ENCODE measurements around the gene LHFPL6. TPM values are rescaled to one million over a fixed set of nuclear protein-coding genes. Genes with fewer than 3 reads are reported as not detected.

LHFPL6 gene
- total RNA-seq, 1 donor from 2014 or later: 24.1 TPM

DNA sequence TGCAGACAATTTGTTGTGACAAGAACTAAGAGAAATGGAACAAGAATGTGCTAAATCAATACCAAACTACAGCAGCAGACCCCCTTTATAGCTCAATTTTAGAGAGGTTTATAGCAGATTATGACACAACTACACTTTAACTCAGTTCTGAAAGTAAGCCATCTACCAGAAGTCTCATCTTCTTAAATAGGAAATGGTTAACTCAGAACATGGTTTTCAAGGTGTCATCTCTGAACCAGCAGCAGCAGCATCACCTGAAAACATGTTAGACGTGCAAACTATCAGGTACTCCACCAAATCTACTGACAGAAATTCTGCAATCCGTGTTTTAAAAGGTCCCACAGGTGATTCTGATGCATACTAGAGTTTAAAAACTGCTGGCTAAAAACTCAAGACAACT lies 6.8 kb downstream of the LHFPL6 start:
- no peak for DNase-seq (ENCODE audit: low read depth, low spot score)

DNA sequence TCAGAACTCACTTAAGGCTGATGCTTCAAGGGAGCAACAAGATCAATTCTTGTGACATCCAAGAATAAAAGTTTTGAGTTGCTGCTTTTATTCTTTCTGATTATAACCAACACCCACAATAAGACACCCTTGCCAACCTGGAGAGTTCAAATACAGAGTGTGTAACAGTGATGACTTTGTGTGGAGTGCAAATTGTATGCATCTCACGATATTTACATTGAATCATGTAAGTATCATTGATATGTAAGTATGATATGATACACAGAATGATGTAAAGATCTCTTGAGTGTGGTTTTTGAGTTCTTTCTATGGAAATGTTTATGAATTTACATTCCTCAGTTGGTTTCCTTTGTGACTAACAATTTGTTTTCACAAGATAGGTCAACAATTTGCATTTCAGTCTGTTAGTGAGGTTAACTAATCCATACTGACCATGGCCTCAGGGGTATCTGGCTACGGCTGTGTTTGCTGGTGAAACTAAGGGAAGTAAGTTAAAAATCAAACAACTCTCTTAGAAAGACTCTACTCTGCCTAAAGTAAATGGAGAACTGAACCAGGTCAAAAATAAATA lies 12.4 kb downstream of the LHFPL6 start:
- no peak for DNase-seq (ENCODE audit: low read depth, low spot score)

GRCh38 chr13:39588384-39588783 lies 14.6 kb downstream of the LHFPL6 start:
- DNase-seq (ENCODE audit: low read depth, low spot score): no peak

DNA sequence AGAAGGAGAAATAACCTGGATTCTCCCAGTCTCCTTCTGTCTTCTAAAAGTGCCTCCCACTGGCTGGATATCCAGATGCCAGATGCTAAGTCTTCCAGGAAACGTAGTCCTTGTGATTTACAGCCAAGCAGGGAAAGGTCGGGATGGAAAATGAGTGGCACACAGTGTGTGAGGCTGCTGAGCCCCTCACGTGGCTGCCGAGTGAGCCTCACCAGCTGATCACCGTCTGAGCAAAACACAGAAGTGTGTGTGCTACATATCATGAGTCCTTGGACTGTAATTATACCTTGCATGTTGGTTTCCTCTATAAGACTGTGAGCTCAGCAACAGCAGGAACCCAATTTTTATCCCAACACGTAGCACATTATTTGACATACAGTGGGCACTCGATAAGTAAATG lies 15.1 kb downstream of the LHFPL6 start:
- DNase-seq (ENCODE audit: low read depth, low spot score): no peak

DNA sequence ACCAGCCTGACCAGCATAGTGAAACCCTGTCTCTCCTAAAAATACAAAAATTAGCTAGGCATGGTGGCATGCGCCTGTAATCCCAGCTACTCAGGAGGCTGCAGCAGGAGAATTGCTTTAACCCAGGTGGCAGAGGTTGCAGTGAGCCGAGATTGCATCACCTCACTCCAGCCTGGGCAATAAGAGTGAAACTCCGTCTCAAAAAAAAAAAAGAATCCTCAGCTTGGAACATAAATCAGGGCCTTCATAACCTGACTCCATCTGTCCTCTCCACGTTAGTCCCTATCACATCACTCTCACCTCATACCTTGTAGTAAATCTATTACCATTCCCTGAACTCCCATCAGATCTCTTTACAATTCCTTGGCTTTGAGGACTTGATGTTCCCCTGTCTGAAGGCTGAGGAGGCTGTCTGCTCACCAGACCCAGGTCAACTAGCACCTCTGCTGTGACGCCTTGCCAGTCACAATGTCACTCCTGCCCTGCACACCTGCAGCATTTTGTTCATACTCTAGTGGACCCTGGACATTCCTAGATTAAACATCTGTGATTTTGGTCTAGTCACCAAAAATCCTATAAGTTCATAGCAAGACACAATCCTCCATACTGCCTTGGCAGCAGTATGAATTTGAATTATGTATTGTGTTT lies 15.9 kb downstream of the LHFPL6 start:
- DNase-seq (ENCODE audit: low read depth, low spot score): no peak

- DNase-seq (ENCODE audit: low read depth, low spot score): no peak
Observed at GRCh38 chr13:39586151-39586550, 16.8 kb downstream of the LHFPL6 start.

DNA sequence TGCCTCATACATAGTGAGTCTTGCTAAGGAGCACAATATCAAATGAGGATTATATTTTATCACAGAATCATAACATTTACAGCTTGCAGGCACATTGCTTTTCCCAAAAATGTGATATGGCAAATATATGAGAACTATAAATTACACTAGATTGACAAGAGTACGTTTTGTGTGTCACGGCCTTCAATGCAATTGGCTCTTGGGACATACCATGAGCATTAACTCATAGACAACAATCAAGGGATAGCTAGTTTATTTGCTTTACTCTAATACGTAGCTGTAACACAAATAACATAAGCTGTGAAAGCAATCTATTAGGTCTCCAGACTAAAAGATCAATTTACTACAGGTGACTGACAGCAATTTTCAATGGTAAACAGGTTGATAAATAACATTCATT lies 17.8 kb downstream of the LHFPL6 start:
- no peak for DNase-seq (ENCODE audit: low read depth, low spot score)

DNA sequence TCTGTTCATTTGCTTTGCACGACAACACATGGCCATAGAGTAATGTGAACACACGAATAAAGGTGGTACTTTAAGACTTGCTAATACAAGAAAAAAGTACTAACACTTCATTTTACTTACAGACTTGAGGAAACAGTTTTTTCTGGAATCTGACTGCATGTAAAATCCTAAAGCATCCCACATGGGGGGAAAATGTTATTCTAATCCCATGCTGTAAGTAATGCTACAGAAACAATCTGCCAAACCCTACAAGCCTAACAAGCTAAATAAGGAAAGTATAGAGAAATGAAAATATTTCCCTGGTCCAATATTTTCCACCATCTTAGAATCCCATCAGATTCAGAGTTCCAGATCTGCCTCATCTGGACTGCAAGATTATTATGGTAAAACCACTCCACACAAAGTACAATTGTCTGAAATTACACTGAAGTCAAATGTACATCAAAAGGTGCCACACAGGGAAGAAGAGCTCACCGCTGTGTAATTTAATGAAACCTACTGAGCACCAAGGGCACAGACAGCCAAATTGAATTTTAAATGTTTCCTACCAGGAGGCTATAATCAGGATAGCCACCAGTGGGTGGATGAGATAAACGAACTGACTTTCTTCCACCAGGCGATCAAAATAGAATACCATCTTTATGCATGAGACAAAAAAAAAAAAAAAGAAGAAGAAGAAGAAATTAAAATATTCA lies 22.0 kb downstream of the LHFPL6 start:
- DNase-seq (ENCODE audit: low read depth, low spot score): no peak

- DNase-seq (ENCODE audit: low read depth, low spot score): no peak
Observed at GRCh38 chr13:39578821-39579291, 24.1 kb downstream of the LHFPL6 start.

- no peak for DNase-seq (ENCODE audit: low read depth, low spot score)
Observed at GRCh38 chr13:39577838-39578491, 25.0 kb downstream of the LHFPL6 start.

DNA sequence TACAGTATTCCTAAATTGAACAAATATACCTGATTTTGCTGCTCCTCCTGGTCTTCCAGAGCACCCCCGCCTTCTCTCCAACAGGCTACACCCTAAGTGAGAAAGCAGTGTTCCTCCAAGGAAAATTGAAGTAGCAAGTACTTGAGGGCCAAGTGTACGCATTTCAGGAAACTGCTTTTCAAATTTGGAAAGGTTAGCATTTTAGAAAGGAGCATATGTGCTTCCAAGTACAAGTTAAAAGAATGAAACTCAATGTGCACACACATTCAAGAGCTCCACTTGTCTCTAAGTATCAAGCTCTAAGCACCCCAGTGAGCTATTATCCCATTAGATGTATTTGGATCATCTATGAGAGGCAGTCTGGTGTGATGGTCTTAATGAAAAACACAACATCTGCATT lies 25.8 kb downstream of the LHFPL6 start:
- no peak for DNase-seq (ENCODE audit: low read depth, low spot score)

- DNase-seq (ENCODE audit: low read depth, low spot score): no peak
Observed at GRCh38 chr13:39575641-39576238, 27.3 kb downstream of the LHFPL6 start.

DNA sequence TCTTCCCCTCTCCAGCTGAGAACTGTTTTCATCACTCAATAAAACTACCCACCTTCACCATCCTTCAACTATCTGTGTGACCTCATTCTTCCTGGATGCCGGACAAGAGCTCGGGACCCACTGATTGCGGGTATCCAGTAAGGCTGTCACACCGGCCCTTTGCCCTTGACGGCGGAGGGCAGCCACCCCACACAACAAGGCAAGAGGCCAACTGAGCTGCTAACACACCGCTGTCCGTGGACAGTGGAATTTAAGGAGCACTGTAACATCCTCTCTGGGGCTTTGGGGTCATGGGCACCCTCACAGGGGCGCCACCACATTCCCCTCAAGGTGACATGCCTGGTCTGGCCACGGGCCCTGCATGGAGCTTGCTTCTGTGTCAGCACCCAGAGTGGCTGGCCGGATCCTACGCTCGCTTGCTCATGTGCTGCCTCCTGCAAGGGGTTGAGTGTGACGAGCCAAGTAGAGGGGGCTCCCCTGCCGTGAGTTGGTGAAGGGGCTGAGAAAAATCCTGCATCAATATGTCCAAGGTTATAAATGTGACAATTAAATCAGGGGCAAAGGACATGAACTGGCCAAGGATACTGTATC lies 31.4 kb downstream of the LHFPL6 start:
- no peak for DNase-seq (ENCODE audit: low read depth, low spot score)

- no peak for DNase-seq (ENCODE audit: low read depth, low spot score)
Observed at GRCh38 chr13:39567569-39567968, 35.4 kb downstream of the LHFPL6 start.

GRCh38 chr13:39566216-39566869 lies 36.6 kb downstream of the LHFPL6 start:
- DNase-seq (ENCODE audit: low read depth, low spot score): no peak

DNA sequence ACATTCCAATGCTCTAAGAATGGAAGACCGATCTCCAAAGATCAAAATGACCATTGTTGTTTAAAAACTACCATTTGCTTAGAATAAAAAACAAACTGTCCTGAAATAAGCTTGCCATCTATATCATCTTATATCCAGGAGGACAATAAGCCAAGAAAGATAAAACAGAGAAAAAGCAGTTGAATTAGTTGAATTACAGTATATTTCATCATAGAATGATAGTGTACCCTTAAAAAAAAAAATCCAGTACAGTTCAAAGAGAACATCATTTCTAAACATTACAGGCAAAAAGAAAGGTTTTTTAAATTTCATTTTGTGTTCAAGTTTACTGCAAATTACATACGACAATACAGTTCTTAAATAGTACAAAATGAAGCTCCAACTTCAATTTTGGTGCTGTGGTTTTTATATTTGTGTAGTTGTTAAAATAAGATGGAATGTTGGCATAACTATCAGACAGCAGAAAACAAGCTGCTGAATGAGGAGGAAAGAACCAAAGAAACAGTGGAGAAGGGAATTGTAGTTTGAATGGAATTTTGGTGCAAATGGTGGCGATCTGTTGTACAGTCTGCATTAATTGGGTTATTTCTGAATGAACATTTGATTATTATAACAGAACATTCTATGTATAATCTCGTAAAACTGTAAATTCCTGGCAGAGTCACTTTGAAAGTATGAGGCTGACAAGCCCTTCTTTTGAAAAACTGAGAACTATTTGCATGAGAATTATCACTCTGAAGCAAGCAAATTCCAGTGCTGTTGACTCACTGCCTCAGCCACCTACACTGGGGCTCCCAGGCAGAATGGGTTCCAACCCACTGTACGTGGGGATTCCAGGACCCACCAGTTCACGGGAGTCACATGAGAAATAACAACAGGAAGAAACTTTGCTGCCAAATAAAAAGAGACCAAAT lies 37.7 kb downstream of the LHFPL6 start:
- peak; percentile 58 for DNase-seq (ENCODE audit: low read depth, low spot score)

DNA sequence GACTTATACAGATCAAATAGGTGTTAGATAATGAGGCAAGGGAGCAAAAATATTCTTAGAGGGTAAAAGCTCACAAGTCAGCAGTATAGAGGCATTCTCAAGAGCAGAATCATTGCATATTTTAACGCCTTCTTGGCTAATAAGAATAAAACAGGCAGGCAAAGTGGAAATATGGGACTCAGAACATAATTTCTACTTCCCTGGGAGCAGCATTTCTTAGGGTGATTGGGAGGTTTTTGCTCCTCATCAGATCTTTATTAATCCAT lies 39.6 kb downstream of the LHFPL6 start:
- DNase-seq (ENCODE audit: low read depth, low spot score): no peak

- no peak for DNase-seq (ENCODE audit: low read depth, low spot score)
Observed at GRCh38 chr13:39561971-39562370, 41.0 kb downstream of the LHFPL6 start.

- DNase-seq (ENCODE audit: low read depth, low spot score): no peak
Observed at GRCh38 chr13:39559847-39560246, 43.1 kb downstream of the LHFPL6 start.

DNA sequence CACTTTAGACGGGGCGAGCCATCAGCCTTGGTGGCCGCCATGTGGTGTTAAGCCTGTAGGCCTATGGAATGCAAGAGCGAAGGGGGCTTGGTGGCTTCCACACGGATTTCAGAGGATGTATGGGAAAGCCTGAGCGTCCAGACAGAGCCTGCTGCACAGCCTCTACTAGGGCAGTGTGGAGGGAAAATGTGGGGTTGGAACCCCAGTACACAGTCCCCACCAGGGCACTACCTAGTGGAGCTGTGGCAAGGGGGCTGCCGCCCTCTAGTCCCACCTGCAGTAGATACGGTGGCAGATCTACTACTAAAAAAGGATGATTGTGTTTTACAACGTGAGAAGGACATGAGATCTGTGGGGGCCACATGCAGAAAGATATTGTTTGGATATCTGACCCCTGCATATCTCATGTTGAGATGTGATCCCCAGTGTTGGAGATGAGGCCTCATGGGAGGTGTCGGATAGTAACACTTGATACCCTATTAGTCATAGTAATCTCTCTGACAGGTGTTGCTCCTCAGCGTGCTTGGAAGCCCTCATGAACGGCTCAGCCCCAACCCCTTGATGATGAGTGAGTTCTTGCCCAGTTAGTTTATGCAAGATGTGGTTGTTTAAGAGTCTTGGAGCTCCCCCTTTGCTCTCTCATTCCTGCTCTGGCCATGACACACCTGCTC lies 45.6 kb downstream of the LHFPL6 start:
- DNase-seq (ENCODE audit: low read depth, low spot score): no peak
